ENCODE data around the gene KIF5C.

Gene KIF5C

GRCh38 chr2:149039213-149039724, 164.2 kb downstream of the KIF5C start:
- Histone ChIP-seq H2BK15ac (ENCODE audit: low read depth, poor library complexity, severe bottlenecking) (no peak overlapping the region), H3K18ac (ENCODE audit: low read depth in 1 of 2, low read length in 2 of 2) (peak overlapping the region; percentile 64 to 86), H2BK12ac (ENCODE audit: low read length in 2 of 2) (peak overlapping the region in 1 of 2 experiments; percentile 79), H2BK120ac (ENCODE audit: low read depth, low read length) (no peak overlapping the region), H2AK5ac (ENCODE audit: low read length, severe bottlenecking) (no peak overlapping the region), H4K91ac (ENCODE audit: low read length) (peak overlapping the region; percentile 57), H3K23ac (ENCODE audit: low read length in 2 of 2) (no peak overlapping the region), H3K9ac (ENCODE audit: low read length) (no peak overlapping the region), H3K27me3 (ENCODE audit: control insufficient read depth in 1 of 2, insufficient read depth in 1 of 2, low read length in 2 of 2) (peaks cover 44 to 68% of the 10 kb centered on the region in 2 experiments), H2AFZ (ENCODE audit: low read depth, low read length) (no peak overlapping the region), H3K4me2 (ENCODE audit: low read length, poor library complexity, severe bottlenecking) (peak overlapping the region; percentile 82), H3K4ac (ENCODE audit: low read depth in 1 of 2, low read length in 2 of 2) (peak overlapping the region; percentile 76 to 91), H2BK5ac (ENCODE audit: low read depth, low read length, poor library complexity, severe bottlenecking) (no peak overlapping the region), H3K27ac (ENCODE audit: low read length, poor library complexity, severe bottlenecking) (no peak overlapping the region), H3K9me3 (ENCODE audit: control insufficient read depth, low read length) (peaks cover 2% of the 10 kb centered on the region), H3K14ac (ENCODE audit: low read length in 2 of 2) (peak overlapping the region in 1 of 2 experiments; percentile 96), H4K8ac (ENCODE audit: low read length) (peak overlapping the region; percentile 89), H3K36me3 (ENCODE audit: control insufficient read depth in 1 of 2, insufficient read depth in 2 of 2, low read depth in 1 of 2, low read length in 2 of 2) (no peaks in the 10 kb centered on the region), H3K4me1 (ENCODE audit: control insufficient read depth, insufficient read depth, low read depth, low read length) (peaks cover 12% of the 10 kb centered on the region), H3K4me3 (ENCODE audit: insufficient read depth in 1 of 2, low read depth in 1 of 2, low read length in 2 of 2) (peak overlapping the region in 1 of 2 experiments; percentile 37), H3K79me1 (replicated peaks; ENCODE audit: low read length, poor library complexity, severe bottlenecking) (no peaks in the 10 kb centered on the region)
- no peak for DNase-seq
- WGBS: 22% methylated on average over 6 of the region's 11 CpGs

- Histone ChIP-seq H3K9me3 (ENCODE audit: control insufficient read depth, low read length) (peaks cover 8% of the 10 kb centered on the region), H3K4me1 (ENCODE audit: control insufficient read depth, insufficient read depth, low read depth, low read length) (peaks cover 12% of the 10 kb centered on the region), H3K18ac (ENCODE audit: low read depth in 1 of 2, low read length in 2 of 2) (no peak overlapping the region), H3K23ac (ENCODE audit: low read length in 2 of 2) (no peak overlapping the region), H3K4me2 (ENCODE audit: low read length, poor library complexity, severe bottlenecking) (no peak overlapping the region), H3K27ac (ENCODE audit: low read length, poor library complexity, severe bottlenecking) (no peak overlapping the region), H4K91ac (ENCODE audit: low read length) (no peak overlapping the region), H4K8ac (ENCODE audit: low read length) (no peak overlapping the region), H2AFZ (ENCODE audit: low read depth, low read length) (no peak overlapping the region), H2BK15ac (ENCODE audit: low read depth, poor library complexity, severe bottlenecking) (no peak overlapping the region), H3K14ac (ENCODE audit: low read length in 2 of 2) (no peak overlapping the region), H2BK5ac (ENCODE audit: low read depth, low read length, poor library complexity, severe bottlenecking) (no peak overlapping the region), H3K79me1 (replicated peaks; ENCODE audit: low read length, poor library complexity, severe bottlenecking) (no peaks in the 10 kb centered on the region), H3K36me3 (ENCODE audit: control insufficient read depth in 1 of 2, insufficient read depth in 2 of 2, low read depth in 1 of 2, low read length in 2 of 2) (no peaks in the 10 kb centered on the region), H3K4me3 (ENCODE audit: insufficient read depth in 1 of 2, low read depth in 1 of 2, low read length in 2 of 2) (no peak overlapping the region), H3K4ac (ENCODE audit: low read depth in 1 of 2, low read length in 2 of 2) (no peak overlapping the region), H2BK120ac (ENCODE audit: low read depth, low read length) (no peak overlapping the region), H2AK5ac (ENCODE audit: low read length, severe bottlenecking) (no peak overlapping the region), H2BK12ac (ENCODE audit: low read length in 2 of 2) (no peak overlapping the region), H3K9ac (ENCODE audit: low read length) (no peak overlapping the region), H3K27me3 (ENCODE audit: control insufficient read depth in 1 of 2, insufficient read depth in 1 of 2, low read length in 2 of 2) (peaks cover 37 to 61% of the 10 kb centered on the region in 2 experiments)
- DNase-seq: no peak
- WGBS: 66% methylated on average over 7 of the region's 7 CpGs
Measured at GRCh38 chr2:149040451-149040850, 165.4 kb downstream of the KIF5C start.

- H2AK5ac ChIP-seq (ENCODE audit: low read length, severe bottlenecking): no peak overlapping the region
- no peak overlapping the region for H2BK15ac ChIP-seq (ENCODE audit: low read depth, poor library complexity, severe bottlenecking)
- H3K79me1 ChIP-seq (replicated peaks; ENCODE audit: low read length, poor library complexity, severe bottlenecking): no peaks in the 10 kb centered on the region
- H3K4me3 ChIP-seq (ENCODE audit: insufficient read depth in 1 of 2, low read depth in 1 of 2, low read length in 2 of 2): no peak overlapping the region
- peak overlapping the region in 1 of 2 experiments; percentile 83 for H2BK12ac ChIP-seq (ENCODE audit: low read length in 2 of 2)
- no peak for DNase-seq
- peaks cover 18% of the 10 kb centered on the region for H3K9me3 ChIP-seq (ENCODE audit: control insufficient read depth, low read length)
- no peak overlapping the region for H2BK5ac ChIP-seq (ENCODE audit: low read depth, low read length, poor library complexity, severe bottlenecking)
- H3K36me3 ChIP-seq (ENCODE audit: control insufficient read depth in 1 of 2, insufficient read depth in 2 of 2, low read depth in 1 of 2, low read length in 2 of 2): no peaks in the 10 kb centered on the region
- no peak overlapping the region for H2BK120ac ChIP-seq (ENCODE audit: low read depth, low read length)
- H2AFZ ChIP-seq (ENCODE audit: low read depth, low read length): no peak overlapping the region
- H4K8ac ChIP-seq (ENCODE audit: low read length): no peak overlapping the region
- 100% methylated on average over 1 of the region's 1 CpG for WGBS
- peak overlapping the region in 1 of 2 experiments; percentile 37 for H3K4ac ChIP-seq (ENCODE audit: low read depth in 1 of 2, low read length in 2 of 2)
- H3K27me3 ChIP-seq (ENCODE audit: control insufficient read depth in 1 of 2, insufficient read depth in 1 of 2, low read length in 2 of 2): peaks cover 34 to 56% of the 10 kb centered on the region in 2 experiments
- no peak overlapping the region for H3K9ac ChIP-seq (ENCODE audit: low read length)
- no peak overlapping the region for H3K14ac ChIP-seq (ENCODE audit: low read length in 2 of 2)
- peak overlapping the region in 1 of 2 experiments; percentile 38 for H3K18ac ChIP-seq (ENCODE audit: low read depth in 1 of 2, low read length in 2 of 2)
- peaks cover 12% of the 10 kb centered on the region for H3K4me1 ChIP-seq (ENCODE audit: control insufficient read depth, insufficient read depth, low read depth, low read length)
- H3K23ac ChIP-seq (ENCODE audit: low read length in 2 of 2): no peak overlapping the region
- no peak overlapping the region for H4K91ac ChIP-seq (ENCODE audit: low read length)
- H3K4me2 ChIP-seq (ENCODE audit: low read length, poor library complexity, severe bottlenecking): no peak overlapping the region
- no peak overlapping the region for H3K27ac ChIP-seq (ENCODE audit: low read length, poor library complexity, severe bottlenecking)
Measured at GRCh38 chr2:149041482-149041881, 166.5 kb downstream of the KIF5C start.

GRCh38 chr2:149042881-149043280, 167.9 kb downstream of the KIF5C start:
- peak; percentile 63 for DNase-seq
- H4K8ac ChIP-seq (ENCODE audit: low read length): no peak overlapping the region
- no peak overlapping the region for H2AFZ ChIP-seq (ENCODE audit: low read depth, low read length)
- no peak overlapping the region for H3K9ac ChIP-seq (ENCODE audit: low read length)
- H2BK15ac ChIP-seq (ENCODE audit: low read depth, poor library complexity, severe bottlenecking): no peak overlapping the region
- no peak overlapping the region for H3K14ac ChIP-seq (ENCODE audit: low read length in 2 of 2)
- H3K18ac ChIP-seq (ENCODE audit: low read depth in 1 of 2, low read length in 2 of 2): no peak overlapping the region
- no peak overlapping the region for H3K4me2 ChIP-seq (ENCODE audit: low read length, poor library complexity, severe bottlenecking)
- no peak overlapping the region for H3K27ac ChIP-seq (ENCODE audit: low read length, poor library complexity, severe bottlenecking)
- H3K27me3 ChIP-seq (ENCODE audit: control insufficient read depth in 1 of 2, insufficient read depth in 1 of 2, low read length in 2 of 2): peaks cover 20 to 43% of the 10 kb centered on the region in 2 experiments
- H3K9me3 ChIP-seq (ENCODE audit: control insufficient read depth, low read length): peaks cover 30% of the 10 kb centered on the region
- H2AK5ac ChIP-seq (ENCODE audit: low read length, severe bottlenecking): no peak overlapping the region
- H3K79me1 ChIP-seq (replicated peaks; ENCODE audit: low read length, poor library complexity, severe bottlenecking): no peaks in the 10 kb centered on the region
- H3K4me1 ChIP-seq (ENCODE audit: control insufficient read depth, insufficient read depth, low read depth, low read length): peaks cover 11% of the 10 kb centered on the region
- H4K91ac ChIP-seq (ENCODE audit: low read length): no peak overlapping the region
- H3K23ac ChIP-seq (ENCODE audit: low read length in 2 of 2): no peak overlapping the region
- H3K4ac ChIP-seq (ENCODE audit: low read depth in 1 of 2, low read length in 2 of 2): no peak overlapping the region
- no peak overlapping the region for H2BK120ac ChIP-seq (ENCODE audit: low read depth, low read length)
- no peak overlapping the region for H3K4me3 ChIP-seq (ENCODE audit: insufficient read depth in 1 of 2, low read depth in 1 of 2, low read length in 2 of 2)
- no peaks in the 10 kb centered on the region for H3K36me3 ChIP-seq (ENCODE audit: control insufficient read depth in 1 of 2, insufficient read depth in 2 of 2, low read depth in 1 of 2, low read length in 2 of 2)
- H2BK12ac ChIP-seq (ENCODE audit: low read length in 2 of 2): no peak overlapping the region
- H2BK5ac ChIP-seq (ENCODE audit: low read depth, low read length, poor library complexity, severe bottlenecking): no peak overlapping the region
- WGBS: 9% methylated on average over 1 of the region's 1 CpG

All from mesenchymal stem cell (in vitro differentiated cells and primary cell).